GM18511 (cell line): ENCODE measurements around the gene OR5B12.
"Not testable (repeated sequence)": the region's sequence is repeated elsewhere in the genome, so short reads cannot be mapped to it uniquely, and the experiment has no call there.

ENCODE experiments used
- ATAC-seq: cut with Tn5 transposase; IDR thresholded peaks from one replicate; pipeline ENCODE4 v1.9.1; 2021; ENCODE audit warnings: mild to moderate bottlenecking, moderate library complexity; ENCODE audit not compliant: unreplicated experiment

The OR5B12 gene

GRCh38 chr11:58442136-58442535 lies at the start of gene OR5B12:
Gene OR5B12, minus strand, starts transcription at chr11:58442236. Its CDS starts 2,085 bp downstream, at chr11:58440151.
- no peak for ATAC-seq

GRCh38 chr11:58490827-58491226 lies 48.8 kb upstream of the OR5B12 start:
- ATAC-seq, result no peak

GRCh38 chr11:58487170-58487569 lies 45.1 kb upstream of the OR5B12 start:
- ATAC-seq, result no peak

GRCh38 chr11:58485961-58486360 lies 43.9 kb upstream of the OR5B12 start:
- ATAC-seq, result no peak

- no peak for ATAC-seq
These were observed 29.9 kb upstream of the OR5B12 start for GRCh38 chr11:58471892-58472291.

- no peak for ATAC-seq
These were observed 24.3 kb upstream of the OR5B12 start for GRCh38 chr11:58466293-58466692.

GRCh38 chr11:58465690-58466089 lies 23.7 kb upstream of the OR5B12 start:
- no peak for ATAC-seq

- ATAC-seq, result no peak
These were observed 9.5 kb upstream of the OR5B12 start for GRCh38 chr11:58451585-58451984.

GRCh38 chr11:58446294-58446693 lies 4.3 kb upstream of the OR5B12 start:
- ATAC-seq, result no peak

- ATAC-seq, result no peak
These were observed 2.3 kb upstream of the OR5B12 start for GRCh38 chr11:58444300-58444699.

GRCh38 chr11:58438486-58438885 lies 3.5 kb downstream of the OR5B12 start:
- no peak for ATAC-seq

- ATAC-seq, result no peak
These were observed 7.8 kb downstream of the OR5B12 start for GRCh38 chr11:58434217-58434616.

GRCh38 chr11:58433638-58434203 lies 8.3 kb downstream of the OR5B12 start:
- ATAC-seq, result peak; percentile 90

GRCh38 chr11:58429273-58429672 lies 12.8 kb downstream of the OR5B12 start:
- ATAC-seq, result no peak

GRCh38 chr11:58428021-58428420 lies 14.0 kb downstream of the OR5B12 start, which contains the start of gene OR5B2:
Gene OR5B2, minus strand, starts transcription at chr11:58428121. Its CDS starts 4,860 bp downstream, at chr11:58423261.
- no peak for ATAC-seq

GRCh38 chr11:58406774-58407173 lies 35.3 kb downstream of the OR5B12 start, which contains the start of gene OR5B3:
Gene OR5B3, minus strand, starts transcription at chr11:58406874. Its CDS starts 3,465 bp downstream, at chr11:58403409.
- no peak for ATAC-seq

- not testable (repeated sequence) for ATAC-seq
These were observed 42.4 kb downstream of the OR5B12 start for GRCh38 chr11:58399622-58400021.

- ATAC-seq, result no peak
These were observed 46.5 kb downstream of the OR5B12 start for GRCh38 chr11:58395581-58395980.

GRCh38 chr11:58394195-58394594 lies 47.8 kb downstream of the OR5B12 start:
- ATAC-seq, result no peak

- ATAC-seq, result no peak
These were observed 49.3 kb downstream of the OR5B12 start for GRCh38 chr11:58392746-58393145.

- ATAC-seq, result no peak
These were observed 50.2 kb downstream of the OR5B12 start for GRCh38 chr11:58391879-58392278.

- ATAC-seq, result no peak
These were observed 51.4 kb downstream of the OR5B12 start for GRCh38 chr11:58390551-58391063.
